HepG2 (cell line): ENCODE results near the gene ANO5. TPM values are rescaled to one million over a fixed set of nuclear protein-coding genes. Genes with fewer than 3 reads are reported as not detected.
A peak's percentile ranks its signal among the peaks of the same experiment; 100 is the strongest.

Source experiments
- ATAC-seq: fragments of 200-7000 bp; cut with Tn5 transposase; 3 replicates; pipeline ENCODE4 v1.9.1; 2020; ENCODE audit warnings: mild to moderate bottlenecking, moderate library complexity
- BruUV-seq: library from RNA; stranded (reverse); fragments of 400-500 nt; replicated peaks from 2 replicates; lab custom pipeline; 2021; lab: Mats Ljungman, UMichigan
- CTCF ChIA-PET: fragments of 300-600 bp; formaldehyde crosslinking; extraction: SDS; loops from one replicate; lab custom pipeline; 2021; ENCODE audit warnings: low total read pairs, inconsistent platforms, low intra/inter-chr PET ratio; lab: Yijun Ruan, JAX
- POLR2A ChIA-PET: fragments of 350-600 bp; sonication (Branson Sonifier 250); formaldehyde crosslinking; loops from one replicate; lab custom pipeline; 2020; ENCODE audit warnings: antibody characterized with exemption, inconsistent platforms; lab: Yijun Ruan, JAX
- DNase-seq: peaks from one replicate; pipeline ENCODE4 v3.0.0-alpha.2; 2015; ENCODE audit warnings: low spot score
- FAIRE-seq: peaks from 3 replicates; lab custom pipeline; 2011; peaks lifted over from hg19 to GRCh38; lab: Jason Lieb, UNC
- H2AFZ ChIP-seq: one replicate; pipeline ENCODE4 v1.6.1; 2011; ENCODE audit warnings: low read length, inconsistent platforms
- H3K27ac ChIP-seq: fragments of 300-600 bp; 3 replicates; pipeline ENCODE4 v1.8.0; 2011; ENCODE audit warnings: mixed run types, mild to moderate bottlenecking, mixed read lengths, low read length, inconsistent platforms; ENCODE audit not compliant: insufficient read depth; ENCODE audit errors: extremely low read length
- H3K27me3 ChIP-seq, 2 experiments: fragments of 200-600 bp in 1 of 2; 2 replicates in 1 of 2; 3 replicates in 1 of 2; pipeline versions ENCODE4 v1.6.0 to v1.8.0; 2011; ENCODE audit warnings: low read length in 2 of 2, mild to moderate bottlenecking in 2 of 2, moderate library complexity in 2 of 2, inconsistent platforms in 1 of 2; ENCODE audit not compliant: insufficient read depth in 2 of 2, control insufficient read depth in 1 of 2
- H3K36me3 ChIP-seq, 2 experiments: fragments of 200-600 bp in 1 of 2; replicated peaks in 1 of 2; 2 replicates in 1 of 2; 3 replicates in 1 of 2; pipeline versions ENCODE4 v1.5.1 to v1.8.0; 2011; ENCODE audit warnings: low read length in 2 of 2, inconsistent platforms in 1 of 2; ENCODE audit not compliant: insufficient read depth in 2 of 2, control insufficient read depth in 1 of 2
- H3K4me1 ChIP-seq: 2 replicates; pipeline ENCODE4 v1.5.1; 2012; ENCODE audit warnings: low read length, inconsistent platforms; ENCODE audit not compliant: insufficient read depth
- H3K4me2 ChIP-seq: 2 replicates; pipeline ENCODE4 v1.6.0; 2011; ENCODE audit warnings: low read depth, low read length, inconsistent platforms
- H3K4me3 ChIP-seq, 3 experiments: fragments of 200-600 bp in 1 of 3; sonication (generic), shearing (Covaris generic) in 1 of 3; replicated peaks in 1 of 3; 2 replicates each; pipeline ENCODE4 v1.5.1; 2011 to 2016; ENCODE audit warnings: low read length in 3 of 3, inconsistent platforms in 2 of 3, low read depth in 2 of 3, mild to moderate bottlenecking in 2 of 3, control low read depth in 1 of 3, mixed read lengths in 1 of 3; ENCODE audit not compliant: insufficient read depth in 1 of 3
- H3K79me2 ChIP-seq: one replicate; pipeline ENCODE4 v1.6.1; 2011; ENCODE audit warnings: low read length, inconsistent platforms; ENCODE audit not compliant: insufficient read depth
- H3K9ac ChIP-seq: 2 replicates; pipeline ENCODE4 v1.6.0; 2011; ENCODE audit warnings: mild to moderate bottlenecking, low read depth, low read length, inconsistent platforms; ENCODE audit not compliant: insufficient read depth
- H3K9me3 ChIP-seq: 2 replicates; pipeline ENCODE4 v1.5.1; 2012; ENCODE audit warnings: mild to moderate bottlenecking, low read length
- H4K20me1 ChIP-seq: 2 replicates; pipeline ENCODE4 v1.6.0; 2011; ENCODE audit warnings: inconsistent platforms, mild to moderate bottlenecking, low read length, moderate library complexity; ENCODE audit not compliant: insufficient read depth
- CTCF ChIP-seq: sonication (generic); formaldehyde crosslinking; IDR thresholded peaks from 2 replicates; pipeline ENCODE4 v1.5.0; 2020; ENCODE audit warnings: mild to moderate bottlenecking, missing genetic modification reagents, moderate library complexity
- HIVEP1 ChIP-seq: sonication (generic); formaldehyde crosslinking; IDR thresholded peaks from 2 replicates; pipeline ENCODE4 v1.4.0; 2020; ENCODE audit warnings: mild to moderate bottlenecking, missing genetic modification reagents
- KMT2A ChIP-seq: sonication (generic); formaldehyde crosslinking; IDR thresholded peaks from 2 replicates; pipeline ENCODE4 v1.4.0; 2020; ENCODE audit warnings: missing genetic modification reagents
- LRRFIP1 ChIP-seq: sonication (generic); formaldehyde crosslinking; conservative IDR thresholded peaks from 2 replicates; pipeline ENCODE4 v1.4.0; 2020; ENCODE audit warnings: missing genetic modification reagents
- MAFF ChIP-seq: IDR thresholded peaks from 2 replicates; pipeline ENCODE4 v1.6.1; 2011; ENCODE audit warnings: low read depth, low read length, improper control_type of control experiment
- MAFK ChIP-seq, 2 experiments: IDR thresholded peaks in 1 of 2; conservative IDR thresholded peaks in 1 of 2; 2 replicates each; pipeline ENCODE4 v1.6.1; 2011; ENCODE audit warnings: improper control_type of control experiment in 2 of 2, low read length in 2 of 2
- PRMT3 ChIP-seq: sonication (generic); formaldehyde crosslinking; IDR thresholded peaks from 2 replicates; pipeline ENCODE4 v1.8.1; 2022; ENCODE audit warnings: low read depth, mild to moderate bottlenecking, moderate library complexity, missing genetic modification reagents, borderline replicate concordance
- STAG1 ChIP-seq: sonication (generic); formaldehyde crosslinking; IDR thresholded peaks from 2 replicates; pipeline ENCODE4 v1.4.0; 2020; ENCODE audit warnings: missing genetic modification reagents
- ZNF552 ChIP-seq: sonication (generic); formaldehyde crosslinking; IDR thresholded peaks from 2 replicates; pipeline ENCODE4 v1.9.0; 2022; ENCODE audit warnings: missing genetic modification reagents, mild to moderate bottlenecking, borderline replicate concordance
- ZSCAN20 ChIP-seq: sonication (generic); formaldehyde crosslinking; IDR thresholded peaks from 2 replicates; pipeline ENCODE4 v1.4.0; 2020; ENCODE audit warnings: missing genetic modification reagents, mild to moderate bottlenecking, borderline replicate concordance
- WGBS: methylation state at CpG from one replicate; pipeline ENCODE4 v1.1.6; 2017; ENCODE audit warnings: low lambda C conversion rate; 5-methylcytosine and 5-hydroxymethylcytosine counted together
- in situ Hi-C: cut with HindIII; loops from 2 replicates; pipeline ENCODE4 v1.10.0; 2017; ENCODE audit warnings: low pct_unique_long_range_greater_than_20kb; ENCODE audit not compliant: extremely low pct_ligation_motif_present
- intact Hi-C: fragments of 100-400 bp; cut with micrococcal nuclease; formaldehyde crosslinking; loops from one replicate; pipeline ENCODE4 v1.10.0; 2022; ENCODE audit not compliant: unreplicated experiment
- polyA plus RNA-seq, 8 experiments: library from polyadenylated mRNA; depleted of rRNA in 3 of 8; stranded (reverse) in 7 of 8; unstranded in 1 of 8; fragments of >200 nt; fragmentation: Illumina TruSeq in 4 of 8; extraction: Trizol in 4 of 8; gene quantifications; 2 replicates each; pipeline versions ENCODE4 v1.2.1 to v1.2.3, GENCODE V29; 2011 to 2016; ENCODE audit warnings: low read depth in 4 of 8, missing spikeins in 1 of 8, mixed read lengths in 1 of 8; ENCODE audit not compliant: insufficient read depth in 1 of 8
- total RNA-seq, 5 experiments: library from RNA; depleted of rRNA; stranded (reverse); fragments of >200 nt; fragmentation: Illumina TruSeq; extraction: Trizol; gene quantifications; 2 replicates each; pipeline ENCODE4 v1.2.3, GENCODE V29; 2016; ENCODE audit warnings: low read depth in 1 of 5
- TF ChIP-seq, protein P1 (sequence below): IDR thresholded peaks from 2 replicates; pipeline ENCODE4 v1.6.1; 2016; ENCODE audit warnings: missing genetic modification reagents, missing compliant biosample characterization

ANO5 gene
- total and polyA plus RNA-seq, 2 of the 13 experiments (the other 11 are each of a cell fraction or from before 2014, with no cell fraction given) = 0.02 to 0.03 TPM

DNA sequence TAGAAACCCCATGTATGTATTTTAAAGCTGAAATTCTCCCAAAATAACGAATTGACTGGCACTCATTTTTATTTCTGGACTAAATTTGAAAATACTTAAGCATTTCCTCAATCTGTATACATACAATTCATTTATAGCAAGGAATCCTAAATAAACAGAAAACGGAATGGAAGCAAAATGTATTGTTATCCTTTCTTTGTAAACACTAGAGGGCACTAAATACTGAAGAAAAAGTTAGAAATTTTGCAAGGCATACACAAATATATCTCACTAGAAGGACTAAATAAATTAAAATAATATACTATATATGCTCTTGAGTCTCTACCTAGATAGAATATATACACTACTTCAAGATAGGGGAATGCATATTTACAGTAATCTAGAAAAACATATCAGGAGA, 23.1 kb upstream of the ANO5 start:
- H3K36me3 ChIP-seq = no peaks in the 10 kb centered on the region
- in situ Hi-C loops (loop anchor here (10.0 kb wide), 1 partner anchor 135 kb away; no protein-coding TSS in a partner anchor), intact Hi-C loops (no loop called here)
- H2AFZ ChIP-seq = no peak overlapping the region
- no peaks in the 10 kb centered on the region for H3K4me1 ChIP-seq
- no peak overlapping the region for H3K9ac ChIP-seq
- ChIA-PET CTCF (interaction anchor here (2.0 kb wide), 1 partner anchor 135 kb away, joined by 8 read pairs; no protein-coding TSS in a partner anchor), POLR2A (no interaction called here)
- DNase-seq = peak; percentile 6
- no peak for ATAC-seq
- no peak overlapping the region for H3K4me2 ChIP-seq
- no peak overlapping the region for H3K4me3 ChIP-seq
- no peak for FAIRE-seq
- no peaks in the 10 kb centered on the region for H4K20me1 ChIP-seq
- no peaks in the 10 kb centered on the region for H3K9me3 ChIP-seq
- no peak overlapping the region for H3K27ac ChIP-seq
- 0% methylated on average over 2 of the region's 2 CpGs for whole genome bisulfite sequencing
- BruUV-seq = no TSS peak
- H3K79me2 ChIP-seq = no peaks in the 10 kb centered on the region
- TF ChIP-seq HIVEP1 (CRISPR knock-in tag) (no peak), CTCF (CRISPR knock-in tag) (0 out of 2 replicates have a peak, but pooled peaks have one; percentile 12), STAG1 (CRISPR knock-in tag) (peak; percentile 7; the same call in 1 of the 2 replicates)
- H3K27me3 ChIP-seq = no peaks in the 10 kb centered on the region

DNA sequence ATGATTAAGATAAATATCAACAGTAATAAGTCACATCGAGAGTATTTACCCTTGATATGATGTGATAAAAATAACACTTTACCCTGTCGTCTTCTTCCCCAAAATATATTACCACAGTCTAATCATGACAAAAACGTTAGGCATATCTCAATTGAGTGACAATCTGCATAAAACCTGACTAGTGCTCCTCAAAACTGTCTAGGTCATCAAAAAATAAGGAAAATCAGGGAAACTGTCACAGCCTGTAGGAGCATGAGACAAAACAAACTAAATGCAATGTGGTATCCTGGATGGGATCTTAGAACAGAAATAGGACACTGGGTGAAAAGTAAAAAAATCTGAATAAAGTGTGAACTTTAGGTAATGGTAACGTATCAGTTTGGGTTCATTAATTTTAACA, 19.4 kb upstream of the ANO5 start:
- no peak for DNase-seq
- ATAC-seq = no peak
- FAIRE-seq = no peak
- Histone ChIP-seq H3K27ac (no peak overlapping the region), H3K4me3 (no peak overlapping the region), H3K36me3 (no peaks in the 10 kb centered on the region), H3K79me2 (no peaks in the 10 kb centered on the region), H3K4me1 (no peaks in the 10 kb centered on the region), H3K9ac (no peak overlapping the region), H3K9me3 (no peaks in the 10 kb centered on the region), H4K20me1 (no peaks in the 10 kb centered on the region), H3K4me2 (no peak overlapping the region), H2AFZ (no peak overlapping the region), H3K27me3 (no peaks in the 10 kb centered on the region)
- 15% methylated on average over 4 of the region's 4 CpGs for WGBS
- BruUV-seq = no TSS peak
- CTCF ChIA-PET = no interaction called here
- in situ Hi-C loops = loop anchor here (10.0 kb wide), 1 partner anchor 131 kb away; no protein-coding TSS in a partner anchor
- intact Hi-C loops = no loop called here
- POLR2A ChIA-PET = no interaction called here
- TF ChIP-seq LRRFIP1 (CRISPR knock-in tag) (no peak), KMT2A (CRISPR knock-in tag) (no peak), ZSCAN20 (CRISPR knock-in tag) (no peak), MAFK (conservative IDR thresholded peaks at IDR 0.05 in 1 of 2, IDR thresholded peaks at IDR 0.05 in 1 of 2; ENCODE audit: low read length in 2 of 2) (peak; percentile 90 to 96), MAFF (peak; percentile 95), ZNF552 (CRISPR knock-in tag) (no peak), PRMT3 (CRISPR knock-in tag) (no peak)
- TF ChIP-seq, protein P1, sequence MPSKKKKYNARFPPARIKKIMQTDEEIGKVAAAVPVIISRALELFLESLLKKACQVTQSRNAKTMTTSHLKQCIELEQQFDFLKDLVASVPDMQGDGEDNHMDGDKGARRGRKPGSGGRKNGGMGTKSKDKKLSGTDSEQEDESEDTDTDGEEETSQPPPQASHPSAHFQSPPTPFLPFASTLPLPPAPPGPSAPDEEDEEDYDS (CRISPR knock-in tag) = no peak
